CD14-positive monocyte (primary cell): ENCODE data around the gene NHS. TPM values are rescaled to one million over a fixed set of nuclear protein-coding genes. Genes with fewer than 3 reads are reported as not detected.

ENCODE experiments used
- DNase-seq, 3 donors: peaks; one replicate each; pipeline ENCODE4 v3.0.0-alpha.2; 2011 to 2022
- H2AFZ ChIP-seq: 2 replicates; pipeline ENCODE4 v1.6.0; 2012; ENCODE audit warnings: mild to moderate bottlenecking, low read depth, low read length, inconsistent platforms; ENCODE audit not compliant: insufficient read depth, poor library complexity, severe bottlenecking
- H3K27ac ChIP-seq, 2 donors: 1 replicate in 1 of 2; 2 replicates in 1 of 2; pipeline ENCODE4 v1.5.1; 2012 to 2013; ENCODE audit warnings: low read length in 2 of 2, control low read depth in 1 of 2, inconsistent platforms in 1 of 2, low read depth in 1 of 2, mild to moderate bottlenecking in 1 of 2
- H3K27me3 ChIP-seq, 2 donors: one replicate each; pipeline versions ENCODE4 v1.6.0 to v1.6.1; 2011 to 2013; ENCODE audit warnings: low read length in 2 of 2; ENCODE audit not compliant: control insufficient read depth in 2 of 2, insufficient read depth in 2 of 2
- H3K36me3 ChIP-seq, 2 donors: replicated peaks in 1 of 2; 1 replicate in 1 of 2; 2 replicates in 1 of 2; pipeline versions ENCODE4 v1.5.1 to v1.6.1; 2012 to 2013; ENCODE audit warnings: low read length in 2 of 2, control low read depth in 1 of 2, inconsistent platforms in 1 of 2, mild to moderate bottlenecking in 1 of 2; ENCODE audit not compliant: insufficient read depth in 2 of 2, control insufficient read depth in 1 of 2
- H3K4me1 ChIP-seq, 2 donors: 1 replicate in 1 of 2; 2 replicates in 1 of 2; pipeline versions ENCODE4 v1.5.1 to v1.6.1; 2012 to 2013; ENCODE audit warnings: low read length in 2 of 2, control low read depth in 1 of 2, inconsistent platforms in 1 of 2, mild to moderate bottlenecking in 1 of 2, moderate library complexity in 1 of 2; ENCODE audit not compliant: insufficient read depth in 2 of 2, control insufficient read depth in 1 of 2
- H3K4me2 ChIP-seq: replicated peaks from 2 replicates; pipeline ENCODE3; 2012; ENCODE audit warnings: low read length, moderate library complexity, mild to moderate bottlenecking; ENCODE audit not compliant: poor library complexity, severe bottlenecking; ENCODE audit errors: extremely low read depth
- H3K4me3 ChIP-seq, 3 experiments: fragments of 200-600 bp in 1 of 3; sonication (generic) in 1 of 3; replicated peaks in 1 of 3; 1 replicate in 2 of 3; 2 replicates in 1 of 3; pipeline ENCODE4 v1.5.1; 2011 to 2013; ENCODE audit warnings: low read length in 3 of 3, mild to moderate bottlenecking in 3 of 3, control low read depth in 2 of 3, low read depth in 2 of 3, inconsistent platforms in 1 of 3, moderate library complexity in 1 of 3
- H3K79me2 ChIP-seq: 2 replicates; pipeline ENCODE4 v1.6.0; 2012; ENCODE audit warnings: mild to moderate bottlenecking, control low read depth, inconsistent platforms, low read length, moderate library complexity; ENCODE audit not compliant: insufficient read depth
- H3K9ac ChIP-seq: 2 replicates; pipeline ENCODE4 v1.6.0; 2017; ENCODE audit warnings: low read length, mild to moderate bottlenecking; ENCODE audit not compliant: insufficient read depth, poor library complexity, severe bottlenecking
- H3K9me3 ChIP-seq, 2 donors: replicated peaks in 1 of 2; 1 replicate in 1 of 2; 2 replicates in 1 of 2; pipeline versions ENCODE4 v1.5.1 to v1.6.1; 2012 to 2013; ENCODE audit warnings: low read length in 2 of 2, control low read depth in 1 of 2; ENCODE audit not compliant: control insufficient read depth in 1 of 2, insufficient read depth in 1 of 2
- H4K20me1 ChIP-seq: 2 replicates; pipeline ENCODE4 v1.6.0; 2012; ENCODE audit warnings: mild to moderate bottlenecking, low read length, control low read depth, moderate library complexity; ENCODE audit not compliant: insufficient read depth
- H3K27ac Mint-ChIP-seq, 7 donors: one replicate each; pipeline ENCODE4 v1.8.0; 2020; ENCODE audit warnings: mild to moderate bottlenecking in 7 of 7, mixed read lengths in 7 of 7, moderate library complexity in 6 of 7, inconsistent platforms in 2 of 7
- H3K27me3 Mint-ChIP-seq, 3 donors: one replicate each; pipeline ENCODE4 v1.8.0; 2021 to 2022; ENCODE audit warnings: low read depth in 3 of 3, mild to moderate bottlenecking in 3 of 3, mixed read lengths in 3 of 3, moderate library complexity in 3 of 3, inconsistent platforms in 1 of 3
- H3K36me3 Mint-ChIP-seq, 2 donors: one replicate each; pipeline ENCODE4 v1.8.0; 2020; ENCODE audit warnings: mixed read lengths in 2 of 2, inconsistent platforms in 1 of 2, mild to moderate bottlenecking in 1 of 2
- H3K4me1 Mint-ChIP-seq: one replicate; pipeline ENCODE4 v1.8.0; 2020; ENCODE audit warnings: mild to moderate bottlenecking, mixed read lengths
- H3K4me3 Mint-ChIP-seq, 2 donors: one replicate each; pipeline ENCODE4 v1.8.0; 2020; ENCODE audit warnings: mild to moderate bottlenecking in 2 of 2, mixed read lengths in 2 of 2, moderate library complexity in 1 of 2
- H3K9me3 Mint-ChIP-seq, 7 donors: one replicate each; pipeline ENCODE4 v1.8.0; 2020 to 2022; ENCODE audit warnings: mixed read lengths in 7 of 7, mild to moderate bottlenecking in 6 of 7, moderate library complexity in 6 of 7, inconsistent platforms in 2 of 7
- CTCF ChIP-seq: fragments of 200-600 bp; IDR thresholded peaks from one replicate; pipeline ENCODE4 v1.8.0; 2022; ENCODE audit warnings: antibody characterized with exemption, mild to moderate bottlenecking
- WGBS: methylation state at CpG from one replicate; pipeline ENCODE4 v1.1.5; 2013; ENCODE audit warnings: missing lambda C conversion rate; ENCODE audit not compliant: insufficient coverage; 5-methylcytosine and 5-hydroxymethylcytosine counted together
- intact Hi-C, 2 donors: fragments of 100-400 bp; cut with micrococcal nuclease; formaldehyde crosslinking; loops; one replicate each; pipeline versions ENCODE4 v1.15.0 to v1.15.1; 2023
- polyA plus RNA-seq, 3 donors: library from polyadenylated mRNA; depleted of rRNA in 1 of 3; unstranded in 2 of 3; stranded (reverse) in 1 of 3; fragments of 300-500 nt in 2 of 3; fragments of >200 nt in 1 of 3; fragmentation: Illumina TruSeq in 2 of 3; gene quantifications; 1 replicate in 2 of 3; 2 replicates in 1 of 3; pipeline ENCODE4 v1.2.3, GENCODE V29; 2012 to 2021

NHS gene
- polyA plus RNA-seq, 3 donors, result 0.86 to 1.8 (median 1.3) TPM

GRCh38 chrX:17633546-17633945 lies 258.5 kb downstream of the NHS start:
- DNase-seq, result no peak
- no peak overlapping the region for H3K9ac ChIP-seq
- peaks cover 11% of the 10 kb centered on the region for H3K4me1 Mint-ChIP-seq
- H3K36me3 ChIP-seq, result no peaks in the 10 kb centered on the region
- H3K79me2 ChIP-seq, result no peaks in the 10 kb centered on the region
- no peak overlapping the region for H2AFZ ChIP-seq
- peaks cover 0 to 5% (median 0%) of the 10 kb centered on the region in 3 donors for H3K27me3 Mint-ChIP-seq
- no peak overlapping the region for H3K27ac Mint-ChIP-seq
- H3K36me3 Mint-ChIP-seq, result no peaks in the 10 kb centered on the region
- WGBS, result no CpG with 5 or more reads among the region's 2 CpGs
- H3K27me3 ChIP-seq, result no peaks in the 10 kb centered on the region
- H3K4me3 Mint-ChIP-seq, result no peak overlapping the region
- intact Hi-C loops, result no loop called here
- no peaks in the 10 kb centered on the region for H3K9me3 ChIP-seq
- no peak overlapping the region for H3K27ac ChIP-seq
- TF ChIP-seq CTCF, result no peak
- no peak overlapping the region for H3K4me3 ChIP-seq
- no peak overlapping the region for H3K4me2 ChIP-seq
- H4K20me1 ChIP-seq, result no peaks in the 10 kb centered on the region
- no peaks in the 10 kb centered on the region for H3K4me1 ChIP-seq
- peaks cover 0 to 2% (median 0%) of the 10 kb centered on the region in 7 donors for H3K9me3 Mint-ChIP-seq

GRCh38 chrX:17634542-17635207 lies 259.7 kb downstream of the NHS start:
- peak overlapping the region in 1 of 7 donors; percentile 86 for H3K27ac Mint-ChIP-seq
- H3K9me3 Mint-ChIP-seq, result peaks cover 0 to 2% (median 0%) of the 10 kb centered on the region in 7 donors
- H3K27me3 Mint-ChIP-seq, result peaks cover 0 to 5% (median 0%) of the 10 kb centered on the region in 3 donors
- DNase-seq, result no peak
- H2AFZ ChIP-seq, result no peak overlapping the region
- H3K9ac ChIP-seq, result no peak overlapping the region
- no CpG with 5 or more reads among the region's 9 CpGs for WGBS
- H3K4me3 Mint-ChIP-seq, result no peak overlapping the region
- no peaks in the 10 kb centered on the region for H3K9me3 ChIP-seq
- H4K20me1 ChIP-seq, result no peaks in the 10 kb centered on the region
- H3K4me3 ChIP-seq, result no peak overlapping the region
- no peaks in the 10 kb centered on the region for H3K4me1 ChIP-seq
- TF ChIP-seq CTCF, result no peak
- intact Hi-C loops, result no loop called here
- H3K36me3 ChIP-seq, result no peaks in the 10 kb centered on the region
- H3K4me1 Mint-ChIP-seq, result peaks cover 6% of the 10 kb centered on the region
- H3K79me2 ChIP-seq, result no peaks in the 10 kb centered on the region
- no peaks in the 10 kb centered on the region for H3K36me3 Mint-ChIP-seq
- no peak overlapping the region for H3K4me2 ChIP-seq
- no peak overlapping the region for H3K27ac ChIP-seq
- H3K27me3 ChIP-seq, result no peaks in the 10 kb centered on the region
